Prostate gland (tissue), 2 donors: Measurements from ENCODE around the gene PPP2R5C. TPM values are rescaled to one million over a fixed set of nuclear protein-coding genes. Genes with fewer than 3 reads are reported as not detected.

Experiments used
- DNase-seq: peaks from one replicate; pipeline ENCODE4 v3.0.0-alpha.2; 2019; ENCODE audit warnings: low spot score
- H3K27ac ChIP-seq, 2 donors: fragments of 200-600 bp; sonication (generic); 2 replicates each; pipeline ENCODE4 v1.5.1; 2017 to 2019
- H3K27me3 ChIP-seq: fragments of 200-600 bp; sonication (generic); replicated peaks from 2 replicates; pipeline ENCODE4 v1.5.1; 2019; ENCODE audit not compliant: insufficient read depth
- H3K36me3 ChIP-seq, 2 donors: fragments of 200-600 bp; sonication (generic); 1 replicate in 1 of 2; 2 replicates in 1 of 2; pipeline versions ENCODE4 v1.5.1 to v1.8.1; 2017 to 2019
- H3K4me1 ChIP-seq: fragments of 200-600 bp; sonication (generic); replicated peaks from 2 replicates; pipeline ENCODE4 v1.5.1; 2019
- H3K4me3 ChIP-seq, 2 donors: fragments of 200-600 bp; sonication (generic); 2 replicates each; pipeline ENCODE4 v1.5.1; 2017 to 2019
- H3K9me3 ChIP-seq: fragments of 200-600 bp; sonication (generic); 2 replicates; pipeline ENCODE4 v1.5.1; 2017
- CTCF ChIP-seq, 4 experiments: fragments of 200-600 bp in 2 of 4; fragments of 450-650 bp in 2 of 4; sonication (generic) in 2 of 4; IDR thresholded peaks; 1 replicate in 3 of 4; 2 replicates in 1 of 4; pipeline ENCODE4 v1.5.1; 2016 to 2019; ENCODE audit warnings: antibody characterized with exemption in 4 of 4, mild to moderate bottlenecking in 2 of 4, moderate library complexity in 2 of 4
- POLR2A ChIP-seq: fragments of 450-650 bp; IDR thresholded peaks from one replicate; pipeline ENCODE4 v1.6.1; 2016; ENCODE audit warnings: antibody characterized with exemption, mild to moderate bottlenecking
- POLR2AphosphoS5 ChIP-seq: sonication (generic); formaldehyde crosslinking; IDR thresholded peaks from one replicate; pipeline ENCODE4 v1.6.1; 2017; ENCODE audit warnings: antibody characterized with exemption
- WGBS: methylation state at CpG from one replicate; pipeline ENCODE4 v1.1.5; 2018; 5-methylcytosine and 5-hydroxymethylcytosine counted together
- intact Hi-C: fragments of 100-400 bp; cut with DNase I; formaldehyde crosslinking; loops from one replicate; pipeline ENCODE4 v1.14.2; 2022
- total RNA-seq, 2 donors: library from RNA; depleted of rRNA; stranded (reverse); fragments of >200 nt; gene quantifications; one replicate each; pipeline ENCODE4 v1.1.0, GENCODE V29; 2016

Gene PPP2R5C
- total RNA-seq, 2 donors from 2014 or later = 67.8 to 96.2 TPM

- H3K9me3 ChIP-seq = no peaks in the 10 kb centered on the region
- H3K4me3 ChIP-seq = no peak overlapping the region
- DNase-seq = no peak
- H3K4me1 ChIP-seq = no peaks in the 10 kb centered on the region
- no peaks in the 10 kb centered on the region for H3K27me3 ChIP-seq
- peaks cover 0 to 14% of the 10 kb centered on the region in 2 donors for H3K36me3 ChIP-seq
- TF ChIP-seq POLR2A (no peak), CTCF (IDR thresholded peaks at IDR 0.05) (no peak), POLR2AphosphoS5 (no peak)
- no peak overlapping the region for H3K27ac ChIP-seq
- intact Hi-C loops = no loop called here
- 94% methylated on average over 7 of the region's 7 CpGs for WGBS
These were observed 145.1 kb downstream of the PPP2R5C start for GRCh38 chr14:101906645-101907044.

- H3K4me1 ChIP-seq = no peaks in the 10 kb centered on the region
- H3K27ac ChIP-seq = no peak overlapping the region
- WGBS = 95% methylated on average over 16 of the region's 16 CpGs
- H3K4me3 ChIP-seq = no peak overlapping the region
- no peaks in the 10 kb centered on the region for H3K9me3 ChIP-seq
- peaks cover 0 to 14% of the 10 kb centered on the region in 2 donors for H3K36me3 ChIP-seq
- DNase-seq = no peak
- H3K27me3 ChIP-seq = no peaks in the 10 kb centered on the region
- intact Hi-C loops = no loop called here
- TF ChIP-seq POLR2AphosphoS5 (no peak), CTCF (IDR thresholded peaks at IDR 0.05) (no peak), POLR2A (no peak)
These were observed 146.1 kb downstream of the PPP2R5C start for GRCh38 chr14:101907619-101908018.

- intact Hi-C loops = no loop called here
- TF ChIP-seq CTCF (IDR thresholded peaks at IDR 0.05) (no peak), POLR2AphosphoS5 (no peak), POLR2A (no peak)
- Histone ChIP-seq H3K4me3 (no peak overlapping the region), H3K27ac (no peak overlapping the region), H3K9me3 (no peaks in the 10 kb centered on the region), H3K4me1 (no peaks in the 10 kb centered on the region), H3K27me3 (no peaks in the 10 kb centered on the region), H3K36me3 (peaks cover 0 to 14% of the 10 kb centered on the region in 2 donors)
- DNase-seq = no peak
- 84% methylated on average over 8 of the region's 8 CpGs for WGBS
These were observed 147.3 kb downstream of the PPP2R5C start for GRCh38 chr14:101908795-101909194.

- intact Hi-C loops = no loop called here
- H3K36me3 ChIP-seq = peaks cover 0 to 11% of the 10 kb centered on the region in 2 donors
- H3K27me3 ChIP-seq = no peaks in the 10 kb centered on the region
- no peak overlapping the region for H3K27ac ChIP-seq
- WGBS = 88% methylated on average over 12 of the region's 12 CpGs
- no peaks in the 10 kb centered on the region for H3K9me3 ChIP-seq
- H3K4me3 ChIP-seq = no peak overlapping the region
- DNase-seq = no peak
- TF ChIP-seq CTCF (IDR thresholded peaks at IDR 0.05) = no peak
- TF ChIP-seq POLR2A = no peak
- no peak for TF ChIP-seq POLR2AphosphoS5
- no peaks in the 10 kb centered on the region for H3K4me1 ChIP-seq
These were observed 148.0 kb downstream of the PPP2R5C start for GRCh38 chr14:101909371-101910096.

- Histone ChIP-seq H3K4me1 (no peaks in the 10 kb centered on the region), H3K9me3 (no peaks in the 10 kb centered on the region), H3K27me3 (no peaks in the 10 kb centered on the region), H3K36me3 (peaks cover 0 to 4% of the 10 kb centered on the region in 2 donors), H3K27ac (no peak overlapping the region), H3K4me3 (no peak overlapping the region)
- TF ChIP-seq CTCF (IDR thresholded peaks at IDR 0.05) = no peak
- no peak for TF ChIP-seq POLR2AphosphoS5
- no peak for TF ChIP-seq POLR2A
- no peak for DNase-seq
- WGBS = 90% methylated on average over 13 of the region's 13 CpGs
- intact Hi-C loops = no loop called here
These were observed 151.3 kb downstream of the PPP2R5C start for GRCh38 chr14:101912841-101913240.
